ENCODE results near the gene DPRX. TPM values are rescaled to one million over a fixed set of nuclear protein-coding genes. Genes with fewer than 3 reads are reported as not detected.

The DPRX gene, protein sequence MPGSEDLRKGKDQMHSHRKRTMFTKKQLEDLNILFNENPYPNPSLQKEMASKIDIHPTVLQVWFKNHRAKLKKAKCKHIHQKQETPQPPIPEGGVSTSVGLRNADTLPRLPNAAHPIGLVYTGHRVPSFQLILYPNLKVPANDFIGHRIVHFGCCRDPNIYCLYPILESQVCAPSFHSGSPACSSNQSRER
- polyA plus RNA-seq (not detected in 3 replicates), polyA minus RNA-seq (not detected in 3 replicates)
- polyA plus RNA-seq (2011; ENCODE audit: low read depth), result not detected
- not detected in 2 replicates for polyA plus RNA-seq (2011; cell fraction: cytosol; rRNA removed)
- polyA plus RNA-seq (2011; cell fraction: nucleus; rRNA removed), result not detected in 2 replicates
- not detected in 2 replicates for polyA plus RNA-seq (2012; ENCODE audit: low replicate concordance)
- polyA minus RNA-seq (2011; cell fraction: cytosol; rRNA and poly(A)+ RNA removed), result not detected
- not detected in 2 replicates for polyA minus RNA-seq (2011; cell fraction: nucleus; rRNA and poly(A)+ RNA removed)

- H2AFZ ChIP-seq (ENCODE audit: control insufficient read depth, low read length), result no peak within 1 kb of the TSS
- no peak within 1 kb of the TSS for H3K27ac ChIP-seq (ENCODE audit: control insufficient read depth, insufficient read depth, low read length)
- H3K4me2 ChIP-seq (ENCODE audit: control insufficient read depth, extremely low read depth, insufficient read depth, low read depth, low read length), result no peak within 1 kb of the TSS
- H4K20me1 ChIP-seq (ENCODE audit: control insufficient read depth, extremely low read depth, insufficient read depth, low read length), result no peaks in the 10 kb centered on the region
- no peaks in the 10 kb centered on the region for H3K79me2 ChIP-seq (ENCODE audit: control insufficient read depth, insufficient read depth, low read length)
- H3K36me3 ChIP-seq (ENCODE audit: control insufficient read depth in 2 of 2, extremely low read depth in 1 of 2, insufficient read depth in 2 of 2, low read length in 2 of 2), result no peaks in the 10 kb centered on the region
- FAIRE-seq (no peak), DNase-seq (ENCODE audit: low read depth, low spot score) (no peak)
- TF ChIP-seq CTCF (optimal IDR thresholded peaks at IDR 0.05 in 1 of 3, IDR thresholded peaks at IDR 0.05 in 1 of 3, conservative IDR thresholded peaks at IDR 0.05 in 1 of 3; ENCODE audit: extremely low read depth in 1 of 3, insufficient read depth in 2 of 3, low read length in 3 of 3) (no peak), EZH2 (IDR thresholded peaks at IDR 0.05; ENCODE audit: low read length) (no peak)
- H3K9ac ChIP-seq (ENCODE audit: control insufficient read depth, extremely low read depth, insufficient read depth, low read length), result no peak within 1 kb of the TSS
- no peaks in the 10 kb centered on the region for H3K4me1 ChIP-seq (ENCODE audit: control insufficient read depth, extremely low read depth, insufficient read depth, low read length)
- dilution Hi-C loops (cut with MboI; ENCODE audit: extremely low pct_ligation_motif_present, low sequenced_read_pairs), result no loop called here
- no peaks in the 10 kb centered on the region for H3K9me3 ChIP-seq (ENCODE audit: control insufficient read depth, low read depth, low read length)
- H3K4me3 ChIP-seq (ENCODE audit: control insufficient read depth in 2 of 3, extremely low read depth in 1 of 3, insufficient read depth in 2 of 3, low read depth in 1 of 3, low read length in 3 of 3), result no peak within 1 kb of the TSS
- no peaks in the 10 kb centered on the region for H3K9me1 ChIP-seq (ENCODE audit: control insufficient read depth, extremely low read depth, insufficient read depth, low read length)
- H3K27me3 ChIP-seq (ENCODE audit: control insufficient read depth, extremely low read depth, insufficient read depth, low read length), result no peaks in the 10 kb centered on the region
Measured at GRCh38 chr19:53631949-53632407, at the start of gene DPRX. TSS of gene DPRX (plus strand) at chr19:53631999. CDS start at chr19:53632107, 108 bp downstream.

DNA sequence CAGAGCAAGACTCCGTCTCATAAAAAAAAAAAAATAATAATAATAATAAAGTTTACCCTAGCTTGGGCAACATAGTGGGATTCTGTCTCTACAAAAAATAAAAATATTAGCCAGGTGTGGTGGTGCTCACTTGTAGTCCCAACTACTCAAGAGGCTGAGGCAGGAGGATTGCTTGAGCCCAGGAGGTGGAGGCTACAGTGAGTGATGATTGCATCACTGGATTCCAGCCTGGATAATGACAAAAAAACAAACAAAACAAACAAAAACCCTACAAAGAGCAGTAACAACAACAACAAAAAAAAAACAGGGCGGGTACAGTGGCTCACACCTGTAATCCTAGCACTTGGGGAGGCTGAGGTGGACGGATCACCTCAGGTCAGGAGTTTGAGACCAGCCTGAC, 48.6 kb upstream of the DPRX start:
- no peak overlapping the region for H3K4me2 ChIP-seq (ENCODE audit: control insufficient read depth, extremely low read depth, insufficient read depth, low read depth, low read length)
- no peak overlapping the region for H3K9ac ChIP-seq (ENCODE audit: control insufficient read depth, extremely low read depth, insufficient read depth, low read length)
- DNase-seq (ENCODE audit: low read depth, low spot score) (no peak), FAIRE-seq (no peak)
- no peaks in the 10 kb centered on the region for H3K36me3 ChIP-seq (ENCODE audit: control insufficient read depth in 2 of 2, extremely low read depth in 1 of 2, insufficient read depth in 2 of 2, low read length in 2 of 2)
- H3K27ac ChIP-seq (ENCODE audit: control insufficient read depth, insufficient read depth, low read length), result no peak overlapping the region
- H4K20me1 ChIP-seq (ENCODE audit: control insufficient read depth, extremely low read depth, insufficient read depth, low read length), result no peaks in the 10 kb centered on the region
- no peak overlapping the region for H2AFZ ChIP-seq (ENCODE audit: control insufficient read depth, low read length)
- no peaks in the 10 kb centered on the region for H3K9me3 ChIP-seq (ENCODE audit: control insufficient read depth, low read depth, low read length)
- H3K27me3 ChIP-seq (ENCODE audit: control insufficient read depth, extremely low read depth, insufficient read depth, low read length), result no peaks in the 10 kb centered on the region
- H3K4me3 ChIP-seq (ENCODE audit: control insufficient read depth in 2 of 3, extremely low read depth in 1 of 3, insufficient read depth in 2 of 3, low read depth in 1 of 3, low read length in 3 of 3), result no peak overlapping the region
- TF ChIP-seq CTCF (optimal IDR thresholded peaks at IDR 0.05 in 1 of 3, IDR thresholded peaks at IDR 0.05 in 1 of 3, conservative IDR thresholded peaks at IDR 0.05 in 1 of 3; ENCODE audit: extremely low read depth in 1 of 3, insufficient read depth in 2 of 3, low read length in 3 of 3), result no peak
- no peaks in the 10 kb centered on the region for H3K4me1 ChIP-seq (ENCODE audit: control insufficient read depth, extremely low read depth, insufficient read depth, low read length)
- H3K9me1 ChIP-seq (ENCODE audit: control insufficient read depth, extremely low read depth, insufficient read depth, low read length), result no peaks in the 10 kb centered on the region
- dilution Hi-C loops (cut with MboI; ENCODE audit: extremely low pct_ligation_motif_present, low sequenced_read_pairs), result no loop called here
- H3K79me2 ChIP-seq (ENCODE audit: control insufficient read depth, insufficient read depth, low read length), result no peaks in the 10 kb centered on the region
